NCI-H345 treated with DMSO at 0.1 percent for 48 hours (cell line): ENCODE measurements around the gene TFG.

Source experiments
- DNase-seq: peaks from one replicate; lab custom pipeline; 2025; ENCODE audit not compliant: unreplicated experiment; lab: John Stamatoyannopoulos, UW

Gene TFG

DNA sequence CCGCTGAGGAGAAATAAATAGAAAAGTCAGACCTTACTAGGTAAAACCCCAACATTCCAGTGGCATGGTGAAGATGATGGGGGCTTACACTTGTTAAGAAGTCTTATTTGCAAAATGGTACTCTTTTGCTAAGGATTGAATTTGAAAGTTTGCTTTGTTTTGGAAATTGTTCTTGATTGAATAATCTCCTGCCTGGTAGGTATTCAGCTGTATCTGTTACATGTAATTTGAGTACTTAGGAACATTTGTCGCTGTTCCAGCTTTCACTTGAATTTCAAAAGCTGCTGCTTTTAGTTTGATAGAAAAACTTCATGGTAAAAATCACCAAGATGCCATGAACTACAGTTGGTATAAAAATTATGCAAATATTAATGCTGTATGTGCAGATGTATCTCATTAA is 44.6 kb downstream of the TFG start:
- no peak for DNase-seq

DNA sequence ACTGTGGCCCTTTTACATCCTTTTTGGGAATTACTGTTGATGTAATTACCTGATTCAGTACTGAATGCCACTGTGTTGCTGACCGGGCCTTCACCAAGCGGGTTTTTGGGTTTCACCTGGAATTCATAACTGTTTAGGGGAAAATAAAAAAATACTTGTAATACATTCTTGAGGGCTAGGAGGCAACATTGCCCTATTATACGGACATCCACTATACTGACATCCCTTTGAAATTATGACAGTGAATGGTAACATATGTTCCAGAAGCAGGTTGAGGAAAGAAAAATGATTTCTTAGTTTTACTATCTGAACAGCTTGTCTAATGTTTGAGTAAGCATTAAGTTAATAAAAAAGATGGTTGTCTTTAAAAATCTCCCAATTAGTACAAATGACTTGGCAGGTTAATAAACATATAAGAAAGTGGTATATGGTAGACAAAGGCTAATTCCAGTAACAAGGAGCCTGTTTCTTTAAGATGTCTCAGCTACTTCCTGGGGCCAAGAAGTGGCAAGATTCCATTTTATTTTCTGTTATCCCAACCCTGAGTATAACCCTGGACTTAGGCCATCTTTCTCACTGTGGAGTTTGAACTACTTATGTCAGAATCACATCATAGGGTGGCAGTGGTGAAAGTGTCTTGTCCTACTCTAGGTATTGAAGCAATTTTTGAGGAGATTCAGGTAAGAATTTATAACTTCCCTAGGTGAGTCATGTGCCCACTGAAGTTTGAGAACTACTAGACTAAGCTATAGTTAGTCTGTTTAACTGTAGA is 45.5 kb downstream of the TFG start:
- DNase-seq, result no peak

DNA sequence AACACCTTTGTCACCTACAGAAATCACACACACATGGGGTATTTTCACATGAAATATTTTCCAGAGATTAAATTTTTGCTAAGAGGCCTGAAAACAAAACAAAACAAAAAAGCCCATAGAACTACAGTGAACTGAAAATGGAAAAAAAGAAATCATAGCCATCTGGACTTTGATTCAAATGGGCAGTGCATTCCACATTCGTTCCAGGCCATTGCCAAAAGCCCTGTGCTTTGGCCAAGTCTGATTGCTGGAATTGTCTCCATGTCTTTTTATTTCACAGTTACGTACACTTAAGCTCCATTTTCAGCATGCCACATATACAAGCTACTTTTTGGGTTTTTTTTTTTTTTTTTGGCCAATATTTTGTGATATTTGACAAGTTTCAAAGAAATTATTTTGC is 47.1 kb downstream of the TFG start:
- no peak for DNase-seq

DNA sequence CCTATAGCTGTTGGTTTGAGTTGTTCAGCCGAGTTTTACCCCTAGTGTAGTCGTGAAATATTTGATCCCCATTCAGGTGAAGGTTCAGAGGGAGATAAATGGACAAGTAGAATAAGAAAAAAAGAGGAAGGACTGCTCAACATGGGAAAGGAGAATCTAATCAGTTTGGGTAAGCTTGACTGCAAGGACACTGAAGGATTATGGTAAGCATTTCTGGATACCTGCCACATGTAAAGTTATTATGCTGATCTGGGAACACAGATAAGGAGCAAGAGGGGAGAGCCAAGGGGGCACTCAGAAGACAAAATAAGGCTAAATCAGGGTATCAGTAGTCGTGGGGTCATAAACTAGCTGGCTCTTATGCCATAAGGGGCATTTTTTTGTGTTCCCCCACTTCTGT is 49.9 kb downstream of the TFG start:
- DNase-seq, result no peak

DNA sequence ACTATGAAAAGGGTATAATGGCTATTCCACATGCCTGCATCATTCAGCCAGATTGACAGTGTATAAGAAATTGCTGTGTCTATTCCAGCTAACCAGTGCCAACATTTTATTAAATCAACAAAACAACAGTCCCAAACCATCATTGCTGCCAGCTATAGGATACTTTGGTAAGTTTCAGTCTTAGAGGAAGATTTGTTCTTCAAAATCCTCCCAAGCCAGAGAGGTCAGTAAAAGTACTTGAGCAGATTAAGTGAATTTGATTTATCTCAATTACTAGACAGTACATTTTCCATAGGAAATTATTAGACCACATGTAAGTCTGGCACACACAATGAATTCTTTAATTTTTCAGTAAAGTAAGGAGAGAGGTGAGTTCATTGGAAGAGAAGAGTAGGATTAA is 50.7 kb downstream of the TFG start:
- no peak for DNase-seq

DNA sequence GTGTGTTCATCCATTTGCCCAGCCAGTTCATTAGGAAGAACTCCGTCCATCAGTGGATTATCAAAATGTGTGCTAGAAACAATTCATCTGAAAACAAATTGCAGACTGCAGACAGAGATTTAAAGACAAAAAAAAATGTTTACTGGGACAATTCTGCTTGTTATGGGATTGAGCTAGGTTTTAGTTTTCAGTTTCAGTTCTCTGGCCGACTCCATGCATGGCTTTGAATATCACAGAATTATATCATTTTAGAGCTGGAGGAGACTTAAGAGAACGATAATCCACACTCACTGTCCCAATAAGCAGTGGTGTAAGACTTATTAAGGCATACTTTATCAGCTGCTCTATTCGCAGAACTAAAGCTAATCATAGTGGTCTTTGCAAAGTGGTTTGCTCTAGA is 51.1 kb downstream of the TFG start:
- DNase-seq, result no peak

DNA sequence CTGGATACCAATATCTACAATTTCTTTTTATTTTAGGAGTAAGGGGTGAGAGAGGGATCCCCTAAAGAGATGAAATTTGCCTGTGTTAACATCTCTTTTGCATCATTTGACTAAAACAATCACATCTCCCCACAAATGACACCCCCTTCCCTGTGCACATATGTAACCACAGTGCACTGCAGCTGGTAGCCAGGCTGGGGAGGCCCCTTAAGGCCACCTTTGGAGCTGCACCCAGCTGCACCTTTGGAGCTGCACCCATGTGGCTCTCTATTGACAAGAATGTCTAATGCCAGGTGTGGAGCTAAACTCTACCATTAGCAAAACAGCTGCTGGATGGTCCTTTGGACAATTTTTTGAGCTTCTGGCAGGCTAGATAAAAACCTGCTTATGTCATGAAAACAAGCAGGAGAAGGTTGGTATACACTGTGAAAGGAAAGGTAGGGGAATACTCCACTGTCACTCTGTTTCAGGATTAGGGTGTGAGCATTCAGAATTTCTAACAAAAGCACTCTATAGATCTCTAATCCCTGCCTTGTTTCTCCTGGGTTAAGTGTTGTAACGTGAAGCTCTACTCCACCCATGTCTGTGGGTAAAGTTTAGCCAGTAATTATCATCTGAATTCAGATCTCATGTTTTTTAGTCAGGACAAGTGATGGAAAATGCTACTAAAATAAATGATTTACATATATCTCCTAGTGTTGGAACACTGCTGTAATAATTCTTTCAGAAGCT is 52.1 kb downstream of the TFG start:
- DNase-seq, result no peak

DNA sequence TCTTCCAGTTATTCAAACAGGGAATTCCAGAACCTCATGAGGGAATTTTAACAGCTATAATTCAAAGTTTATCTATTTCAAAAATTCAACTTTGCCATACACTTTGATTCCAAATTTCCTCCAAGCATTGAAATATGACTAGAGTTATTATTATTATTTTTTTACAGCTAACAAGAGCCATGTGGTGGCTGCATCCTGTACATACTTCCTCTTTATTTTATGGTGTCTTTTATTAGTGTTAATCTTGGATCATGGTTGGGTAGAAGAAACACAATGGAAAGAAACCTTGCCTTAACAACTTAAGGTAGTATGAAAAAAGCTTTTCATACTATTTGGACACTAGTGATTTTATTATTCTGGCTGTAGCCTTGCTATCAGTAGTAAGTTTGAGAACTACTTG is 52.7 kb downstream of the TFG start:
- no peak for DNase-seq

DNA sequence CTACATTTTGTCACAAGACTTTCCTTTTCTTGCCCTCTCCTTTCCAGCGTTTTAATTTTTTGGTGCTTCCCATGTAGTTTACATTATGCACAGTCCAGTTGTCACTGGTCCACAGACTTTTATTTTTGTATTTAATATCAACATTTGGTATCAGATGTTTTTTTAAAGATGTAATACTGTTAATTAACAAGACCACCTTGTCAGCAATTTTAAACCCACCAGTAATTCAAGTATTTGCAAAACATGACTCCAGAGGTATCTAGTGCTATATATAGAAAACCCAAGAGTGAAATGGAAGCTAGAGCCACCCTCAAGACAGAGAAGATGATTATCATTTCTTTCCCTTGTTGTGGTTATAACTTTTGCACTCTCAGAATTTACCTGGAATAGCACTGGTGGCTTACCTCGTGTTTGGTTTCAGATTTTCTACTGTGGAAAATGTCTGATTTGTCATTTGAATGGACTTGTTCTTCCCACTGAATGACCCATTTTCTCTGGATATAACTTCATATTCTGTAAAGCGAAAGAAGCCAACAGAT is 56.2 kb downstream of the TFG start:
- no peak for DNase-seq

DNA sequence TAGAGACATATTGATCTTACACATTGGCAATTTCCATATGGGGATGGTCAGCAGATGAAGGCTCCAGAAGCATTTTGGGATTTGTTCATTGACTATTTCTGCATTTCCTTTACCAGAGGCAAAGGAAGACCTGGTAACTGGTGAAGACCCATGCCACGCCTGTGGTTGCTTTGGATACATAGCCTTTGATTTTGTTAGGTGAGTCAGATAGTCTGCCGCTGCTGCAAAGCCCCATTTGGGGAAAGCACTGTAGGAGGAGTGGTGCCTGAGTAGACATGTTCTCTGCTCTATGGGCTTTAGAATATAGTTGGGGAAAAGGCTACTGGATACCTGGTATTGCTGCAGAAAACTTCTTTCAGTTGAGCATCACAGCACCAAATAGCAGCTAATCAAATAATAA is 56.8 kb downstream of the TFG start:
- DNase-seq, result no peak

DNA sequence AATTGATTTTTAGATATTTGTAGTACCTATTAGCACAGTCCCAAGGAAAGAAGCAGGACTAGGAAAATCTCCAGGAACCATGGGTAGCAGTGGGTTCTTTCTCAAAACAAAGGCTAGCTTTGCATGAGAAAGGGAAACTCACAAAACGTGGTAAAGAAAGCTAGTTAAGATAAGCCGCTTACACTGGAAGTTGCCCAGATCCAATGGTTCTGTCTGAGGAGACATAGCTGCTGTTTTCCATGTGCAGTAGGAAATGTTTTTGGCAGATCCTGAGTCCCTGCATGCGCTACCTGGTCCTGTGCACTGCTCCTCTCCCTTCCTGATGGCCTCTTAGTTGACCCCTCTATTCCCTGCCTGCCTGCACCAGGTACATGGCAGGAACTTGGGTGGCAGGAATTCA is 60.4 kb downstream of the TFG start:
- DNase-seq, result no peak

DNA sequence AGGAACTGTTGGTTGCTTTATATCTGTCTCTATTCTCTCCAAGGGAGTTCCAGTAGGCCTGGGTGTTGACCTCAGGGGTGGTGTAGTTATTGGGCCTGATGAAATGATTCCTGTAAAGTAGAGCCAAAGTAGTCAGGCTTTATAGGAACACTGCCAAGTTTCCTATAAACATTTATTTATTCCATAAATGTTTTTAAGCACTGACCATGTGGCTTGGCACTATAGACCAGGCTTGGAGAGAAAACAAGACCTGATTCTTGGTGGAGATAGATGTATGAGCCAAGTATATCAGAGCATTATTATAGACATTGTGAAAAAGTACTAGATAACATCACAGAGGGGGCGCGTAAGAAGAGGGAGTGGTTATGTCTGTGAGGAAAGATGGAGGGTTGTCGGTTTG is 65.9 kb downstream of the TFG start:
- DNase-seq, result no peak

DNA sequence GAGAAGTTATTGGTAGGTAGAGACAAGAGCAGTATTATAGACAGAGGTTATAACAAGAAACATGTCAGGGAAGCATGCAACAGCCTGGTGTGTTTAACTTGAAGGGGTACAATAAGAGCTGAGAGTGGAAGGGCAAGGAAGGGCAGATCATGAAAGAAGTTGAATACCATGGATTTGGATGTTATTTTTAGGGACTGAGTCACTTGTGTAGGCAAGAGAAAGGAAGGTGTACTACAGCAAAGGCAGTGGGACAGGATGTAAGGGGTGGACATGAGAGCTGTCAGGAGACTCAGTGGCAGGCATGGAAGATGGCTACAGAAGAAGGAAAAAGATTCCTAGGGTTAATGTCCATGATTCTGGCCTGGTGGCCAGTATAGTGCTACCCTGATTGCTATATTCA is 66.4 kb downstream of the TFG start:
- DNase-seq, result no peak

DNA sequence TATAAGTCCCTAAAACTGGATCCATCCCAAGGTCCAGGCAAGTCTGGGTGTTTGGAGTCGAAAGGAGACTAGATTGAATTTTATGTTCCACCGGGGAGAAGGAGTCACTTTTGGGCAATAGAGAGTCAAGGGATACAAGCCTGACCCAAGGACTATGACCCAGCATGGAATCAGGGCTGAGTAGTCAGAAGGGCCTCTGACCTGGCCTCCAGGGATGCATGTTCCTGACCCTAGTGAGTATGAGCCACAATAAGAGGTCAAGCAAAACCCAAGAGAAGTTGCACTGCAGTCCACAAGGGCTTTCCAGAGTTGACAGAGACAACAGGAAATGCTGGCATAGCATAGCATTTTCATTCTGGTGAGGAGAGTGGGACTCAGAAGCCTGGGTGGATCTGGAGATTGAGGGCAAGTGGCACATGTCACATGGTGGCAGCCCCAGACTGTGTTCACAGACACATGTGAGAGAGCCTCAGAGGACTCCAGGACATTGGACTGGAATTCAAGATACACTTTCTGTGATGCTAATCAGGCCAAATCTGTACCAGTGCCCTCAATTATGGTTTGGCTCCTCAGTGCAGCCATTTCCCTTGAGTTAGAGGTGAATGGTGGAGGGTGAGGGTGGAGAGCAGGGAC is 66.9 kb downstream of the TFG start:
- DNase-seq, result no peak

DNA sequence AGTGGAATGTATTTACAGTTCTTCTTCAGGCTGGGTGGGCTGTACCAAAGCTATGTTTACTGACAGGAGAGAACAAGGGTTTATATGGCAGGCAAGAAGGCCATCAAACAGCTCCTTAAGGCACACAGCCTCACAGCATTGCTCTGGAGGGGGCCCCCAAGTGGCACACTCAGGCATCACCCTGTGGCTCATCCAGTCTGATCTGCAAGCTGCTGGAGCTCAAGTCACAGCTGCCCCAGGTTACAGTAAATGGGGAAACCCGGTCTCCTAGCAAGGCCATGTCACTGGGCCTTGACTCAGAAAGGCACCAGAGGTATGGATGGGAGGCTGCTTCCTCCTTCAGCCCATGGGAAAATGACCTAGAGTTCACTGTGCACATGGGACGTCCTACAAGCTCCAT is 67.5 kb downstream of the TFG start:
- DNase-seq, result no peak

DNA sequence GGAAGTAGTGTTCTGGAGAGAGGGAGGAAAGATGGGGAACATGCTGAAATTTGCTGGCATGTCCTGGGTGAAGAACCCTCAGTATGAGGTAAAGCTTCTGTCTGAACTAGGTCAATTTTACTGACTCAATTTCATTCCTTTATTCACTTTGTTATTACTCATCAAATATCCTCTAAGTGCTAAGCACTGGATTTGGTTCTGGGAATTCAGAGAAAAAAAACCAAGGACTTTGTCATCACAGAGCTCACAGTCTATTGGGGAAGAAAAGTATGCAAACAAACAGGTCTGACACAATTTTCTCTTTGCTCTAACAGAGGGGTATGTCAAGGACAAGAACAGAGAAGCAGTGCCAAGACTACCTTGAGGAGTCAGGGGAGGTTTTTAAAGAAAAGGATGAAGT is 68.0 kb downstream of the TFG start:
- no peak for DNase-seq

DNA sequence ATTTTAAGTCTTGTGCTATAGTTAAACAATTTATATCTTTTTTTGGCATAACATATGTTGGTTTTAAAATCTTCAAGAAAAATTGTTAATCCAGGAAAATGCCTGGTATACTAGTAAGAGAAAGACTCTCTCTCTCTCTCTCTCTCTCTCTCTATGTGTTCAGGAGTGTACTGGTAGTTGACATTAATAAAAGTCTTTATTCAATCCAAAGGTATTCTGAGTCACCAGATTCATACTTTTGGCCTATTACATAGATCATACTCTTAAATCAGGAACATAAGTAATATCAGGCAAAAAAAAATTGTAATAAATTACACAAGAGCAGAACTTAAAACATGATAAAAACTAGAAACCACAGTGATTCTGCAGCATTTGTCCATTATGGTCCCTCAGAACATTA is 70.2 kb downstream of the TFG start:
- DNase-seq, result no peak

DNA sequence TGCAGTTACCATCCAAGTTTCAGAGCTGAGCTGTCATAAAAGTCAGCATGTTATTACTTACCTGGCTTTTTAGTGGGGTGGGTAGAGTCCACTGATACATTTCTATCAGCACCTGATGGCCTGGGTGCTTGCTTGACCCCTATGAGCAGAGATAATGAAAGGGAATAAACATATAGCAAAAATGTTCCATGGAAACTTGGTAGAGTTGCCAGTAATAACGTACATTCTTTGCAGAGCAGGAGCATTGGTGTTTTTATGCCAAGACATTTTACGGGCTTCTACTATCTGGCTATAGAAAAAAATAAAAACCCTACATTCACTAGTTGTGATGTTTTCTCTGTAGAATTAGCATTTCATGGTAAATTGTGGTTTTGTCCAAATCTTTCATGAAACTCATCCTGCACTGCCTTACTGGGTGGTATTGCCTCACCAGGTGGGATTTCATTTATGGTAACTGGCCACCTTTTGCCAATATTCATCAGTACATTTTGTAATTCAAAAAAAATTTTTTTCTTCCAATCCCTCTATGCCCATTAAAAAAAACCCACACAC is 70.9 kb downstream of the TFG start:
- no peak for DNase-seq

DNA sequence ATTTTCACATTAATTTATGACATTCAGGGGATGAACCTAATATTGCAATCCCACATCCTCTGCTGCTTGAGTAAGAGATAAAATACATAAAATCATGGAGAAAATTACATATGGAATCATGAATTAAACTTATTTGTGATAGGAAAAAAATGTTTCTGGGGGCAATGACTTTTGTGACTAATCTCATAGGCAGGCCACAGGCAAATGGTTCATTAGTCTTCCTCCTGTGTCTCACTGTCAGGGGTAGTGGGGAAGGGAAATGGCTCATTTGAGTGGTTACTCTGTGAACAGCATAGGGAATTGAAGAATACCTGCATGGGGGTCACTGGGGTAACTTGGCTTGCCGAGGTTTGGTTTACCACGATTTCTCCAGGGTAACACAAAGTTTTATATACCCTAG is 72.0 kb downstream of the TFG start:
- no peak for DNase-seq

DNA sequence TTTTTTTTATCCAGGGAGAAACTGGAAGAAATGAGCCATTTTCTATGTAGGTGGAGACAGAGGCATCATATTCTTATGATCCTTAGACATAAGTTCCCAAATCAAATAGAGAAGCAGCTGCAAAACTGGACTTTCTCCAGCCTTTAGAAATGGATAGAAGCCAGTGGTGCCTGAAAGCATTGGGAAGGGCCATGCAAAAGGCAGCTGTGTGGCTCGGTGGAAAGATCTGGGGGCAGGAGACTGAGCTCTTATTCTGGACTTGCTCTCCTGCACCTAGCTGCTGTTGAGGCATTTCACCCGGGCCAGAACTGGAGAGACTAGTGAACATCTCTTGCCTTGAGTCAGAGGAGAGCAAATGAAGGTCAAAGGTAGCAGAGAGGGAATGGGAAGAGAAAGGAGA is 73.1 kb downstream of the TFG start:
- no peak for DNase-seq

DNA sequence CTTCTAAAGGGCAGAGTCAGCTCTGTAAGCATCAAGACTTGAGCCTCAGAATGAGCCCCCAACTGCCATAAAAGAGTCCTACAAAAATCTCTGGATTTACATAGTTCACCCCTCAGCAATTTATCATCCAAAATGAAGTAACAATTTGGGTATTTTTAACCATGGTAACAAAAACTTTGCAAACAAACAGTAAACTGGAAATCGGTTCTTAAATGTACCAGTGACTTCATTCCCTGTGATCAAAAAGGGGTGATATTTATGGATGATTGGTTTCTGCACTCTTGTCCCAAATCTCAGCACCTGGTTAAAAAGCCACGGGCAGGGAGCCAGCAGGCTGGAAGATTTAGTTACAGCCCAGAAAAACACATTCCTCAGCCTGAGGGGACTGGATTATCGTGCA is 73.6 kb downstream of the TFG start:
- no peak for DNase-seq

DNA sequence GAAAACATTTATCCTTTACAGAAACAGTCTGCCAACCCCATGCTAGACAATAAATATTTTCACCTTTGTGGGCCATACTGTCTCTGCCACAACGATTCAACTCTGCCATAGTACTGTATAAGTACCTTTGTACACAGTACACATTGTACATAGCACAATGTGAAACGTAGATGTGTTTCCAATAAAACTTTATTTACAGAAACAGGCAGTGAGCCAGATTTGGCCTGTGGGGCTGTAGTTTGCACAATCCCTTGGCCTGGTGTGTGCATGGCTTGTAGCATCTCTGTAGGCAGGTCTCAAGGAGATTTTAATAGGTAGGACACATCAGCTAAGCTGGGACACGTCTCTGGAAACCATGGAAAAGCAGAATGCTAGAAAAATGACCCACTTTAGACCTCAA is 74.3 kb downstream of the TFG start:
- no peak for DNase-seq
